ENCODE data around the gene IRGQ.

GRCh38 chr19:43639519-43640423 lies 43.8 kb upstream of the IRGQ start, which contains the start of gene CADM4:
- no peak for TF ChIP-seq EZH2 (IDR thresholded peaks at IDR 0.05; ENCODE audit: insufficient read depth, poor library complexity, severe bottlenecking)
- no peak for TF ChIP-seq EZH2phosphoT487 (IDR thresholded peaks at IDR 0.05; ENCODE audit: insufficient read depth, low read depth)

All from GM23248 (cell line).